Mammary microvascular endothelial cell (primary cell): Measurements from ENCODE around the gene GOLGA6L24. TPM values are rescaled to one million over a fixed set of nuclear protein-coding genes. Genes with fewer than 3 reads are reported as not detected.

Experiments
- total RNA-seq: library from RNA; depleted of rRNA; stranded (reverse); fragments of >200 nt; gene quantifications from 2 replicates; pipeline ENCODE4 v1.2.3, GENCODE V29; 2015

The GOLGA6L24 gene
- total RNA-seq = not detected in 2 replicates

DNA sequence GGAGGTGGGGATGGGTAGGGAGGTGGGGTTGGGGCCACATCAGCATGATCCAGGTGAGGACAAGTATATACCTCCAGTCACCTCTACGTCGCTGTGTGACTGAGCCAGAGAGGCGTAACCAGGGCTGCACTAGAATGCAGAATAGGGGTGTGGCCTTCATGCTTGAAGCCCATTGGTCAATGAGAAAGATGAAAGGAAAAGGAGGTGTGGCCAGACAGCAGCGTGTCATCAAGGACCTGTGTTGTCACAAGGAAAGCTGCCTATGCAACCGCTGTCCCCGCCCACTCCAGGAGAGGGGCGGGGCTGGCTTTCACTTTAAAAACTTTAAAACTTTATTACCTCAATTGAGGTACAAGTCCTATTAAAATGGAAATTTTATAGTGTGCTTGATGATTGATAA lies at the start of gene GOLGA6L24:
TSS of gene GOLGA6L24 (minus strand) at position 101 of the 400 bp plus-strand sequence. CDS start at position 40, 61 bp downstream.

GRCh38 chr15:28378364-28378763 lies 20.5 kb upstream of the GOLGA6L24 start, which contains the start of gene GOLGA8F:
GOLGA8F (plus strand) TSS chr15:28378664; CDS start chr15:28378762, 98 bp downstream.

DNA sequence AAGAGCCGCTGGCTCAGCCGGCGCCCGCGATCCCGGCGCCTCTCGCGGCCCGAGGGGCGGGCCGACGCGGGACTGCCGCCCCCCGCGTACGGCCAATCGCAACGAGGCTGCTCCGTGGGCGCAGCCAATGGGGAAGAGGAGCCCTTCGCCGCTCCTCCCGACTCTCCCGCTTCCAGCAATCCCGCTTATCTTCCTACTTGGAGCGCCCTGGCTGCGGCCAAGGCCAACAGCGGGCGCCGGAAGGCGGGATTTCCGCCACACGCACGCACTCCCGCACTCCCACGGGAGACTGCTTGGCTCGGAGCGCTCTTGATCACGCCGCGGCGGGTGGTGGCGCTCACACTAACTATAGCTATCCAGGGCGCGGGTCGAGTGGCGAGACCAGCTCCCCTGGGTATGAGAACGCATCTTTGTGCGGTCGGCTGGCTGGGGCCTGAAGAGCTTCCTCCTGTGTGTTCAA lies 35.7 kb downstream of the GOLGA6L24 start, which contains the start of gene HERC2:
TSS of gene HERC2 (minus strand) at position 51 of the 460 bp plus-strand sequence. CDS start 746 bp downstream, outside the sequence.

Other genes starting within 250 kb of the GOLGA6L24 start
- gene HERC2, start 35.9 kb downstream of the GOLGA6L24 start, total RNA-seq = 28.1 and 33.9 TPM in 2 replicates
- gene GOLGA8F, start 20.6 kb upstream of the GOLGA6L24 start, total RNA-seq = not detected in 2 replicates
- not detected in 2 replicates for gene GOLGA8G, start 174.9 kb upstream of the GOLGA6L24 start, total RNA-seq
- gene GOLGA6L25, start 195.5 kb upstream of the GOLGA6L24 start, total RNA-seq = not detected in 2 replicates